HG02970 (cell line): ENCODE results near the gene CDH8.

Source experiments
- ATAC-seq: cut with Tn5 transposase; IDR thresholded peaks from one replicate; pipeline ENCODE4 v1.9.1; 2021; ENCODE audit warnings: mild to moderate bottlenecking, moderate library complexity, moderate number of reproducible peaks; ENCODE audit not compliant: unreplicated experiment, low FRiP score

Gene CDH8

GRCh38 chr16:61676740-61677139 lies 359.5 kb downstream of the CDH8 start:
- no peak for ATAC-seq

- ATAC-seq = no peak
These were observed 365.1 kb downstream of the CDH8 start for GRCh38 chr16:61671161-61671560.

DNA sequence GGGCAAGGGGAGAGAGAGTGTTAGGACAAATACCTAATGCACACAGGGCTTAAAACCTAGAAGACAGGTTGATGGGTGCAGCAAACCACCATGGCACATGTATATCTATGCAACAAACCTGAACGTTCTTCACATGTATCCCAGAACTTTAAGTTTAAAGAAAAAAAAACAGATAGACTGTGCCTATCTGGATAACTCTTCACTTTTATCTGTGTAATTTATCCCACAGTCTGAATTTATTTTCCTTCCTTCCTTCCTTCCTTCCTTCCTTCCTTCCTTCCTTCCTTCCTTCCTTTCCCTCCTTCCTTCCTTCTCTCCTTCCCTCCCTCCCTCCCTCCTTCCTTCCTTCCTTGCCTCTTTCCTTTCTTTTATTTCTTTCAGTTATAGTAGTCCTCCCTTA lies 370.7 kb downstream of the CDH8 start:
- no peak for ATAC-seq

GRCh38 chr16:61659936-61660335 lies 376.3 kb downstream of the CDH8 start:
- ATAC-seq = no peak

DNA sequence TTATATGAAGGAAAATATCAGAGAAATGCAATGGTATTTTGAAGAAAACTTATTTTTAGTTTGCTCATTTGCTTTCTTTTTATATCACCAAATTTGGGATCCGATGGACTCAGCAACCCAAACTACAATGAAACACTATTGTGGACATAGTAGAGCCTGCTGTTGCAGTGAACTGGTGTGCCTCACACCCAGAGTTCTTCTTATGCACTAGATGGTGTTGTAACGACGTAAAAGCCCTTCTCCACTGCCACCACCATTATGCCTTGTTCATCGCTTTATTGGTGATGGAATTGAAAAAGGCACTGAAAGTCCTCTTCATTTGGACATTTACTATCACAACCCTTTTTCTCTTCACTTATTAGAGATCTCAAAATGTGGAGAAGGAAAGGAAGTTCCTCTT lies 381.3 kb downstream of the CDH8 start:
- no peak for ATAC-seq

- no peak for ATAC-seq
These were observed 382.7 kb downstream of the CDH8 start for GRCh38 chr16:61653544-61653943.

DNA sequence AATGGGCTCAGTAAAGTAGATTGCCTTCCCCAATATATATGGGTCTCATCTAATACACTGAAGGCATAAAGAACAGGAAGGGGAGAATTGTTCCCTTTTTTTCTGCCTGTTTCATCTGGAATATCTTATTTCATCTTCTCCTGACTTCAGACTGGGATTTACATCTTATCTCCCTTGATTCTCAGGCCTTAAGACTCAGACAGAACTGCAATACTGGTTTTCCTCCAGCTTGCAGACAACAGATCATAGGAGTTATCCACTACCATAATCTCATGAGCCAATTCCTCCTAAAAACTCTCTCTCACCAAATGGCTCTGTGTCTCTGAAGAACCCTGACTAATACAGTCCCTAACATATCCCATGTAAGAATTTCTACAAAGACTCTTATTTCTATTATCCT lies 390.7 kb downstream of the CDH8 start:
- ATAC-seq = no peak

DNA sequence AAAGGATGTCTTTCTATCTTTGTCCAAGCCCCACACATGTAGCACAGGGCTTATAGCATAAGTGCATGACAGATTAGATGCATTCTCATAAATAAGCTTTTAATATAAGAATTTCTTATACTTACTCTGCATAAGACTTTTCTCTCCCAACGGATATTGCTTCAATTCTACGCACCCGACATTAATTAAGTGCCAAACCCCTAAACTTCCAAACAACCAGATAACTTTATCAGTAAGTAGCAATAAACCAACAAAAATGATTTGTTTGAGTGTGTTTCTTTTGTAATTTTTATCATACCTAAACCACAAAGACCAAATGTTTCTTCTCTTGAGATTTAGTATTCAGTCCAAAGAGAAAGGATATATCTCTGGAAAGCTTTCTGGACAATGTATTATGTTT lies 391.5 kb downstream of the CDH8 start:
- ATAC-seq = no peak

GRCh38 chr16:61617219-61617783 lies 418.9 kb downstream of the CDH8 start:
- ATAC-seq = no peak

DNA sequence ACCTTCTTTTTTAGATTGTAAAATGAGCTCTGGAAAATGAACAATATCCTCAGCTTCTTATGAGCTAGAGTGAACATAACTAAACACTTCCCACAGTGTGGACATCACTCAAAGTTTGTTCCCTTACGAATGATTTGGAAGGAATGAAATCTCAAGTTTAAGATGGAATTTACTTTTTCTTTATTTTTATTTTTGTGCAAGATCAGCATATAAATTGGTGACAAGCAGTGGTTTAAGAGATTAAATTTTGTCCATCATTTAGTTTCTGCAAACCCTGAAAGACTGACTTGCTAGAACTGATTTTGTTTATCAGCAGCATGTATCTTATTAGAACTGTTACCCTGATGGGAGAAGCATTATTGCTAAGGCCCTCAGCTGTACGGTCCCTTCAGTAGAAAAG lies 420.1 kb downstream of the CDH8 start:
- ATAC-seq = no peak

GRCh38 chr16:61611847-61612491 lies 424.3 kb downstream of the CDH8 start:
- no peak for ATAC-seq

GRCh38 chr16:61606581-61606980 lies 429.7 kb downstream of the CDH8 start:
- ATAC-seq = no peak
